HG03039 (cell line): ENCODE data around the gene STEAP3.
"Not testable (repeated sequence)": the region's sequence is repeated elsewhere in the genome, so short reads cannot be mapped to it uniquely, and the experiment has no call there.

Experiments used
- ATAC-seq: cut with Tn5 transposase; IDR thresholded peaks from one replicate; pipeline ENCODE4 v1.9.1; 2021; ENCODE audit warnings: mild to moderate bottlenecking, moderate library complexity; ENCODE audit not compliant: unreplicated experiment

The STEAP3 gene

GRCh38 chr2:119260646-119261492 lies 37.2 kb downstream of the STEAP3 start:
- ATAC-seq, result no peak

- no peak for ATAC-seq
Measured at GRCh38 chr2:119261493-119262225, 38.0 kb downstream of the STEAP3 start.

GRCh38 chr2:119263025-119263424 lies 39.4 kb downstream of the STEAP3 start:
- no peak for ATAC-seq

- ATAC-seq, result no peak
Measured at GRCh38 chr2:119263656-119264055, 40.0 kb downstream of the STEAP3 start.

GRCh38 chr2:119264781-119265692 lies 41.4 kb downstream of the STEAP3 start:
- ATAC-seq, result peak; percentile 93

- no peak for ATAC-seq
Measured at GRCh38 chr2:119265693-119266066, 42.0 kb downstream of the STEAP3 start.

- no peak for ATAC-seq
Measured at GRCh38 chr2:119266091-119266589, 42.5 kb downstream of the STEAP3 start.

- no peak for ATAC-seq
Measured at GRCh38 chr2:119267604-119268003, 44.0 kb downstream of the STEAP3 start.

- ATAC-seq, result no peak
Measured at GRCh38 chr2:119276864-119277263, 53.2 kb downstream of the STEAP3 start.

GRCh38 chr2:119278385-119278784 lies 54.8 kb downstream of the STEAP3 start:
- not testable (repeated sequence) for ATAC-seq

GRCh38 chr2:119278946-119279345 lies 55.3 kb downstream of the STEAP3 start:
- no peak for ATAC-seq

- no peak for ATAC-seq
Measured at GRCh38 chr2:119279666-119280065, 56.0 kb downstream of the STEAP3 start.

- ATAC-seq, result no peak
Measured at GRCh38 chr2:119280680-119281079, 57.0 kb downstream of the STEAP3 start.

- ATAC-seq, result no peak
Measured at GRCh38 chr2:119282146-119282995, 58.7 kb downstream of the STEAP3 start.

GRCh38 chr2:119282996-119283511 lies 59.4 kb downstream of the STEAP3 start:
- no peak for ATAC-seq

GRCh38 chr2:119283873-119284331 lies 60.3 kb downstream of the STEAP3 start:
- ATAC-seq, result no peak

- ATAC-seq, result no peak
Measured at GRCh38 chr2:119286661-119287060, 63.0 kb downstream of the STEAP3 start.

GRCh38 chr2:119288576-119288975 lies 64.9 kb downstream of the STEAP3 start:
- no peak for ATAC-seq

- ATAC-seq, result no peak
Measured at GRCh38 chr2:119289093-119289492, 65.5 kb downstream of the STEAP3 start.

- no peak for ATAC-seq
Measured at GRCh38 chr2:119289642-119290041, 66.0 kb downstream of the STEAP3 start.
